PC-9 (cell line): ENCODE data around the gene PSMA6. TPM values are rescaled to one million over a fixed set of nuclear protein-coding genes. Genes with fewer than 3 reads are reported as not detected.

Experiments used
- BruUV-seq: library from RNA; stranded (reverse); fragments of 400-500 nt; replicated peaks from 2 replicates; lab custom pipeline; 2021; lab: Mats Ljungman, UMichigan
- CTCF ChIA-PET: fragments of 300-600 bp; sonication (Branson Sonifier 250); formaldehyde crosslinking; loops from one replicate; lab custom pipeline; 2022; ENCODE audit warnings: antibody characterized with exemption; lab: Charles Lee
- POLR2A ChIA-PET: fragments of 300-600 bp; sonication (Branson Sonifier 250); formaldehyde crosslinking; loops from one replicate; lab custom pipeline; 2022; ENCODE audit warnings: antibody characterized with exemption; ENCODE audit not compliant: unreplicated experiment; lab: Charles Lee
- DNase-seq, 2 experiments: peaks; one replicate each; pipeline versions ENCODE4 v3.0.0 to v3.0.0-alpha.2; 2015 to 2022; ENCODE audit warnings: mixed read lengths in 1 of 2
- H2AFZ ChIP-seq: fragments of 200-600 bp; sonication (generic); 2 replicates; pipeline ENCODE4 v1.8.1; 2017; ENCODE audit warnings: antibody characterized with exemption
- H3F3A ChIP-seq: fragments of 200-600 bp; sonication (generic); 2 replicates; pipeline ENCODE4 v1.8.1; 2017; ENCODE audit warnings: antibody characterized with exemption, mild to moderate bottlenecking, low read depth; ENCODE audit not compliant: insufficient read depth
- H3K27ac ChIP-seq: fragments of 200-600 bp; sonication (generic); 2 replicates; pipeline ENCODE4 v1.6.1; 2016; ENCODE audit warnings: mixed run types
- H3K27me3 ChIP-seq: fragments of 200-600 bp; sonication (generic); 2 replicates; pipeline ENCODE4 v1.6.1; 2016; ENCODE audit warnings: low read depth, mixed run types; ENCODE audit not compliant: insufficient read depth
- H3K36me3 ChIP-seq: fragments of 200-600 bp; sonication (generic); 2 replicates; pipeline ENCODE4 v1.6.1; 2016; ENCODE audit warnings: low read depth, mixed run types
- H3K4me1 ChIP-seq: fragments of 200-600 bp; sonication (generic); replicated peaks from 2 replicates; pipeline ENCODE4 v1.6.1; 2016; ENCODE audit warnings: mixed run types; ENCODE audit not compliant: insufficient read depth
- H3K4me2 ChIP-seq: fragments of 200-600 bp; sonication (generic); 2 replicates; pipeline ENCODE4 v1.6.1; 2017; ENCODE audit warnings: mixed run types
- H3K4me3 ChIP-seq: fragments of 200-600 bp; sonication (generic); 2 replicates; pipeline ENCODE4 v1.6.1; 2016; ENCODE audit warnings: mixed run types
- H3K79me2 ChIP-seq: fragments of 200-600 bp; sonication (generic); 2 replicates; pipeline ENCODE4 v1.6.1; 2017; ENCODE audit warnings: low read depth, mixed run types
- H3K9me2 ChIP-seq: fragments of 200-600 bp; sonication (generic); 2 replicates; pipeline ENCODE4 v1.8.1; 2017; ENCODE audit warnings: mild to moderate bottlenecking; ENCODE audit not compliant: insufficient read depth
- H3K9me3 ChIP-seq: fragments of 200-600 bp; sonication (generic); 2 replicates; pipeline ENCODE4 v1.8.1; 2016; ENCODE audit warnings: low read depth; ENCODE audit not compliant: insufficient read depth
- H4K20me1 ChIP-seq: fragments of 200-600 bp; sonication (generic); 2 replicates; pipeline ENCODE4 v1.8.1; 2017; ENCODE audit not compliant: insufficient read depth
- EZH2 ChIP-seq: fragments of 200-600 bp; sonication (generic); IDR thresholded peaks from 2 replicates; pipeline ENCODE4 v1.8.0; 2017; ENCODE audit warnings: antibody characterized with exemption, low read depth
- intact Hi-C: fragments of 100-400 bp; cut with micrococcal nuclease; formaldehyde crosslinking; loops from one replicate; pipeline ENCODE4 v1.10.0; 2022; ENCODE audit not compliant: unreplicated experiment
- total RNA-seq: library from RNA; stranded (reverse); gene quantifications from 2 replicates; pipeline ENCODE4 v1.2.3, GENCODE V29; 2021
- TF ChIP-seq, protein P1 (sequence below): fragments of 200-600 bp; sonication (generic); conservative IDR thresholded peaks from 2 replicates; pipeline ENCODE4 v1.6.1; 2017; ENCODE audit warnings: mixed run types, antibody characterized with exemption, mild to moderate bottlenecking, moderate library complexity

PSMA6 gene
- total RNA-seq, 1 experiment from 2014 or later: 188 TPM

DNA sequence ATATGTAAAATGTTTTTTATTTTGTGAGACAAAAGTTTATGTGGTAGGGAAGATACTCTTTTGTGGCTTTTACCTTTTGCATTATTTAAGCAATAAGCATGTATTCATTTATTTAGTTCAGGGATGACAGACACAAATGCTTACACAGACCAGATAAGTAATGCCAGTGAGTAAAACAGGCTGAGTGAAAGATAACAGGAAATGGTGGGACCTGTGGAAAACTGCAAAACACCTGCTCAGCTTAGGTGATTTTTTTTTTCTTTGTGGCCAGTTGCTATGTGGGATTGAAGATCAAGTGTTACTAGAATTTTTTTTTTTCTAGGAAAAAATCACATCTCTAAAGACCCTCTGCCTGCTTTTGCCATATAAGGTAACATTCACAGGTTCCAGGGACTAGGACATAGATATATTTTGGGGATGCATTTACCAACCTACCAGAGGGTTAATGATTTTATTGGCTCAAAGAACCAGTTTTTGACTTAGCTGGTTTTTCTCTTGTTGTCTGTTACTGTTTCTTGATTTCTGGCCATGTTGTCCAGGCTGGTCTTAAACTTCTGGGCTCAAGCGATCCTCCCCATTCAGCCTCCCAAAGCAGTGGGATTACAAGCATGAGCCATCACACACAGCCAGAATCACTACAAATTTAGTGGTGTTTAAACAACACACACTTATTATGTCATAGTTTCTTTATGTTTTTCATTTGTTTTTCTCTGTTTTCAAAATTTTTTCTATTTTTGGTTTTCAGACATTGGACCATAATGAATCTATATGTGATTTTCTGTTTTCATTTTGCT lies 9.8 kb downstream of the PSMA6 start:
- H3K79me2 ChIP-seq: peaks cover 97% of the 10 kb centered on the region
- no peak overlapping the region for H3K27ac ChIP-seq
- H2AFZ ChIP-seq: no peak overlapping the region
- peaks cover 10% of the 10 kb centered on the region; the same call in 1 of the 2 replicates for H3K36me3 ChIP-seq
- H4K20me1 ChIP-seq: peaks cover 12% of the 10 kb centered on the region; the same call in 1 of the 2 replicates
- no TSS peak for BruUV-seq
- no peaks in the 10 kb centered on the region for H3K9me2 ChIP-seq
- H3K27me3 ChIP-seq: no peaks in the 10 kb centered on the region
- H3K4me3 ChIP-seq: no peak overlapping the region
- no peaks in the 10 kb centered on the region for H3K9me3 ChIP-seq
- intact Hi-C loops: no loop called here
- no peak for DNase-seq
- H3K4me2 ChIP-seq: no peak overlapping the region
- no peaks in the 10 kb centered on the region for H3K4me1 ChIP-seq
- no peaks in the 10 kb centered on the region for H3F3A ChIP-seq
- ChIA-PET POLR2A (no interaction called here), CTCF (interaction anchor here (0.7 kb wide), 1 partner anchor 23 kb away, joined by 6 read pairs; no protein-coding TSS in a partner anchor)
- TF ChIP-seq, protein P1, sequence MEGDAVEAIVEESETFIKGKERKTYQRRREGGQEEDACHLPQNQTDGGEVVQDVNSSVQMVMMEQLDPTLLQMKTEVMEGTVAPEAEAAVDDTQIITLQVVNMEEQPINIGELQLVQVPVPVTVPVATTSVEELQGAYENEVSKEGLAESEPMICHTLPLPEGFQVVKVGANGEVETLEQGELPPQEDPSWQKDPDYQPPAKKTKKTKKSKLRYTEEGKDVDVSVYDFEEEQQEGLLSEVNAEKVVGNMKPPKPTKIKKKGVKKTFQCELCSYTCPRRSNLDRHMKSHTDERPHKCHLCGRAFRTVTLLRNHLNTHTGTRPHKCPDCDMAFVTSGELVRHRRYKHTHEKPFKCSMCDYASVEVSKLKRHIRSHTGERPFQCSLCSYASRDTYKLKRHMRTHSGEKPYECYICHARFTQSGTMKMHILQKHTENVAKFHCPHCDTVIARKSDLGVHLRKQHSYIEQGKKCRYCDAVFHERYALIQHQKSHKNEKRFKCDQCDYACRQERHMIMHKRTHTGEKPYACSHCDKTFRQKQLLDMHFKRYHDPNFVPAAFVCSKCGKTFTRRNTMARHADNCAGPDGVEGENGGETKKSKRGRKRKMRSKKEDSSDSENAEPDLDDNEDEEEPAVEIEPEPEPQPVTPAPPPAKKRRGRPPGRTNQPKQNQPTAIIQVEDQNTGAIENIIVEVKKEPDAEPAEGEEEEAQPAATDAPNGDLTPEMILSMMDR: no peak
- no peak for TF ChIP-seq EZH2

- DNase-seq: no peak
- H2AFZ ChIP-seq: no peak overlapping the region
- intact Hi-C loops: no loop called here
- H3K9me3 ChIP-seq: no peaks in the 10 kb centered on the region
- H3K27me3 ChIP-seq: no peaks in the 10 kb centered on the region
- peaks cover 12% of the 10 kb centered on the region; the same call in 1 of the 2 replicates for H4K20me1 ChIP-seq
- no peak overlapping the region for H3K27ac ChIP-seq
- no peaks in the 10 kb centered on the region for H3F3A ChIP-seq
- no peak for TF ChIP-seq EZH2
- TF ChIP-seq, protein P1: no peak
- CTCF ChIA-PET: interaction anchor here (0.7 kb wide), 1 partner anchor 581 kb away, joined by 3 read pairs; no protein-coding TSS in a partner anchor
- POLR2A ChIA-PET: interaction anchor here (0.7 kb wide), 1 partner anchor 44 kb away, joined by 7 read pairs; no protein-coding TSS in a partner anchor
- peaks cover 92% of the 10 kb centered on the region for H3K79me2 ChIP-seq
- H3K4me2 ChIP-seq: no peak overlapping the region
- peaks cover 10% of the 10 kb centered on the region; the same call in 1 of the 2 replicates for H3K36me3 ChIP-seq
- no TSS peak for BruUV-seq
- no peaks in the 10 kb centered on the region for H3K4me1 ChIP-seq
- H3K4me3 ChIP-seq: no peak overlapping the region
- no peaks in the 10 kb centered on the region for H3K9me2 ChIP-seq
Observed at GRCh38 chr14:35303149-35303935, 11.2 kb downstream of the PSMA6 start.

- Histone ChIP-seq H3K9me2 (no peaks in the 10 kb centered on the region), H3F3A (no peaks in the 10 kb centered on the region), H3K9me3 (no peaks in the 10 kb centered on the region), H3K4me2 (no peak overlapping the region), H3K27me3 (no peaks in the 10 kb centered on the region), H3K36me3 (peaks cover 21% of the 10 kb centered on the region; the same call in 1 of the 2 replicates), H3K4me3 (no peak overlapping the region), H3K27ac (no peak overlapping the region), H3K4me1 (no peaks in the 10 kb centered on the region), H3K79me2 (peaks cover 79% of the 10 kb centered on the region), H2AFZ (no peak overlapping the region), H4K20me1 (peaks cover 12% of the 10 kb centered on the region; the same call in 1 of the 2 replicates)
- intact Hi-C loops: no loop called here
- POLR2A ChIA-PET: interaction anchor here (0.8 kb wide), 1 partner anchor 13 kb away, joined by 4 read pairs; the partner anchor contains the start of gene PSMA6
- DNase-seq: no peak
- TF ChIP-seq, protein P1: no peak
- TF ChIP-seq EZH2: no peak
- no TSS peak for BruUV-seq
- CTCF ChIA-PET: no interaction called here
Observed at GRCh38 chr14:35304812-35305462, 12.8 kb downstream of the PSMA6 start.
